Measurements from ENCODE around the gene PDZRN3. TPM values are rescaled to one million over a fixed set of nuclear protein-coding genes. Genes with fewer than 3 reads are reported as not detected.

The PDZRN3 gene
- polyA plus RNA-seq, 1 of the 3 experiments (the other 2 are of a cell fraction): 10.3 TPM

- Histone ChIP-seq H3F3A (replicated peaks; ENCODE audit: insufficient read depth) (no peaks in the 10 kb centered on the region), H3K9ac (no peak overlapping the region), H4K20me1 (ENCODE audit: insufficient read depth) (peaks cover 24% of the 10 kb centered on the region; the same call in 1 of the 2 replicates), H3K36me3 (replicated peaks in 1 of 2; ENCODE audit: control insufficient read depth in 1 of 2, insufficient read depth in 2 of 2, low read length in 1 of 2) (peaks cover 29 to 38% of the 10 kb centered on the region in 2 experiments), H2AFZ (ENCODE audit: low read depth) (no peak overlapping the region), H3K9me2 (no peaks in the 10 kb centered on the region), H3K27me3 (ENCODE audit: insufficient read depth) (no peaks in the 10 kb centered on the region), H3K79me2 (ENCODE audit: insufficient read depth) (peaks cover 23% of the 10 kb centered on the region; the same call in 1 of the 2 replicates), H3K9me3 (no peaks in the 10 kb centered on the region), H3K4me2 (no peak overlapping the region), H3K4me3 (ENCODE audit: low read depth in 2 of 2, low read length in 1 of 2) (no peak overlapping the region), H3K27ac (ENCODE audit: low read depth in 2 of 2, low read length in 1 of 2) (no peak overlapping the region), H3K4me1 (ENCODE audit: control insufficient read depth in 1 of 2, insufficient read depth in 2 of 2, low read depth in 1 of 2, low read length in 1 of 2) (peaks cover 3 to 39% of the 10 kb centered on the region in 2 experiments; a peak in 3 of 4 replicates)
- no peak for DNase-seq
- TF ChIP-seq PBX3 (IDR thresholded peaks at IDR 0.05): no peak
- no peak for TF ChIP-seq USF1 (IDR thresholded peaks at IDR 0.05; ENCODE audit: borderline replicate concordance, low read depth)
- WGBS (ENCODE audit: low lambda C conversion rate): 80% methylated on average over 5 of the region's 5 CpGs
- ChIA-PET POLR2A (no interaction called here), CTCF (no interaction called here)
Measured at GRCh38 chr3:73404435-73404834, 220.3 kb downstream of the PDZRN3 start.

- TF ChIP-seq RCOR1 (IDR thresholded peaks at IDR 0.05; ENCODE audit: low read length): peak; percentile 15; the same call in 1 of the 2 replicates
- TF ChIP-seq USF1 (IDR thresholded peaks at IDR 0.05; ENCODE audit: borderline replicate concordance, low read depth): no peak
- DNase-seq: no peak
- Histone ChIP-seq H3K27ac (ENCODE audit: low read depth in 2 of 2, low read length in 1 of 2) (no peak overlapping the region), H3K27me3 (ENCODE audit: insufficient read depth) (no peaks in the 10 kb centered on the region), H3K36me3 (replicated peaks in 1 of 2; ENCODE audit: control insufficient read depth in 1 of 2, insufficient read depth in 2 of 2, low read length in 1 of 2) (peaks cover 34 to 48% of the 10 kb centered on the region in 2 experiments), H3K4me3 (ENCODE audit: low read depth in 2 of 2, low read length in 1 of 2) (no peak overlapping the region), H2AFZ (ENCODE audit: low read depth) (no peak overlapping the region), H3K9ac (no peak overlapping the region), H3K9me2 (no peaks in the 10 kb centered on the region), H3K4me2 (no peak overlapping the region), H4K20me1 (ENCODE audit: insufficient read depth) (peaks cover 18% of the 10 kb centered on the region; the same call in 1 of the 2 replicates), H3F3A (replicated peaks; ENCODE audit: insufficient read depth) (no peaks in the 10 kb centered on the region), H3K4me1 (ENCODE audit: control insufficient read depth in 1 of 2, insufficient read depth in 2 of 2, low read depth in 1 of 2, low read length in 1 of 2) (peaks cover 0 to 29% of the 10 kb centered on the region in 2 experiments; a peak in 2 of 4 replicates), H3K79me2 (ENCODE audit: insufficient read depth) (peaks cover 20% of the 10 kb centered on the region; the same call in 1 of the 2 replicates), H3K9me3 (no peaks in the 10 kb centered on the region)
- 81% methylated on average over 3 of the region's 3 CpGs for WGBS (ENCODE audit: low lambda C conversion rate)
- CTCF ChIA-PET: interaction anchor here (0.9 kb wide), 1 partner anchor 302 kb away, joined by 3 read pairs; no protein-coding TSS in a partner anchor
- POLR2A ChIA-PET: no interaction called here
Measured at GRCh38 chr3:73403444-73403843, 221.3 kb downstream of the PDZRN3 start.

- H3K27ac ChIP-seq (ENCODE audit: low read depth in 2 of 2, low read length in 1 of 2): peak overlapping the region; percentile 11 to 16; a peak in 2 of 4 replicates
- H3K4me2 ChIP-seq: no peak overlapping the region
- no peak overlapping the region for H2AFZ ChIP-seq (ENCODE audit: low read depth)
- TF ChIP-seq MAX (IDR thresholded peaks at IDR 0.05; ENCODE audit: low read depth) (no peak), MEF2A (IDR thresholded peaks at IDR 0.05; ENCODE audit: borderline replicate concordance, low read depth) (no peak), RFX5 (IDR thresholded peaks at IDR 0.05; ENCODE audit: low read length) (no peak), MXI1 (IDR thresholded peaks at IDR 0.05; ENCODE audit: low read depth, low read length) (no peak), NFIC (IDR thresholded peaks at IDR 0.05; ENCODE audit: borderline replicate concordance) (no peak), POLR2AphosphoS5 (IDR thresholded peaks at IDR 0.05; ENCODE audit: low read depth, low read length) (no peak), GATA2 (CRISPR knock-in tag; IDR thresholded peaks at IDR 0.05) (no peak; the same call in 1 of the 2 replicates), IRF3 (IDR thresholded peaks at IDR 0.05; ENCODE audit: low read depth, low read length) (no peak), TCF12 (IDR thresholded peaks at IDR 0.05) (no peak), CHD2 (IDR thresholded peaks at IDR 0.05; ENCODE audit: low read length, partially characterized antibody) (no peak), RAD21 (IDR thresholded peaks at IDR 0.05; ENCODE audit: low read length) (no peak), NRF1 (IDR thresholded peaks at IDR 0.05; ENCODE audit: low read depth, low read length) (no peak)
- peaks cover 0 to 23% of the 10 kb centered on the region in 2 experiments; a peak in 2 of 4 replicates for H3K4me1 ChIP-seq (ENCODE audit: control insufficient read depth in 1 of 2, insufficient read depth in 2 of 2, low read depth in 1 of 2, low read length in 1 of 2)
- no peak overlapping the region for H3K4me3 ChIP-seq (ENCODE audit: low read depth in 2 of 2, low read length in 1 of 2)
- ChIA-PET CTCF (interaction anchor here (1.6 kb wide), 1 partner anchor 30 kb away, joined by 5 read pairs; no protein-coding TSS in a partner anchor), POLR2A (no interaction called here)
- DNase-seq: no peak
- no peak overlapping the region for H3K9ac ChIP-seq
- H3K79me2 ChIP-seq (ENCODE audit: insufficient read depth): peaks cover 8% of the 10 kb centered on the region; the same call in 1 of the 2 replicates
- H3F3A ChIP-seq (replicated peaks; ENCODE audit: insufficient read depth): no peaks in the 10 kb centered on the region
- no peaks in the 10 kb centered on the region for H3K9me2 ChIP-seq
- 87% methylated on average over 5 of the region's 7 CpGs for WGBS (ENCODE audit: low lambda C conversion rate)
- no peaks in the 10 kb centered on the region for H3K9me3 ChIP-seq
- no peaks in the 10 kb centered on the region for H3K27me3 ChIP-seq (ENCODE audit: insufficient read depth)
- peaks cover 3% of the 10 kb centered on the region; the same call in 1 of the 2 replicates for H4K20me1 ChIP-seq (ENCODE audit: insufficient read depth)
- H3K36me3 ChIP-seq (replicated peaks in 1 of 2; ENCODE audit: control insufficient read depth in 1 of 2, insufficient read depth in 2 of 2, low read length in 1 of 2): peaks cover 45 to 60% of the 10 kb centered on the region in 2 experiments
Measured at GRCh38 chr3:73401616-73402279, 223.0 kb downstream of the PDZRN3 start.

Measured in SK-N-SH (cell line).